DOHH2 (cell line): ENCODE data around the gene TMEM39B.

Experiments used
- H3F3A ChIP-seq: fragments of 200-600 bp; sonication (generic), shearing (Covaris generic); 2 replicates; pipeline ENCODE4 v1.6.0; 2016; ENCODE audit warnings: antibody characterized with exemption, mild to moderate bottlenecking; ENCODE audit not compliant: control insufficient read depth, insufficient read depth
- H3K27ac ChIP-seq: fragments of 200-600 bp; sonication (generic); 2 replicates; pipeline ENCODE4 v1.5.1; 2014; ENCODE audit warnings: low read depth, mild to moderate bottlenecking, low read length, moderate library complexity
- H3K27me3 ChIP-seq: fragments of 200-600 bp; sonication (generic); 2 replicates; pipeline ENCODE4 v1.6.1; 2014; ENCODE audit warnings: mild to moderate bottlenecking, low read length, mixed read lengths; ENCODE audit not compliant: control insufficient read depth
- H3K36me3 ChIP-seq: fragments of 200-600 bp; sonication (generic); 2 replicates; pipeline ENCODE4 v1.6.1; 2014; ENCODE audit warnings: mild to moderate bottlenecking, low read length, moderate library complexity, mixed read lengths; ENCODE audit not compliant: control insufficient read depth
- H3K4me1 ChIP-seq: fragments of 200-600 bp; sonication (generic); 2 replicates; pipeline ENCODE4 v1.6.1; 2014; ENCODE audit warnings: mild to moderate bottlenecking, low read length, mixed read lengths; ENCODE audit not compliant: control insufficient read depth
- H3K4me2 ChIP-seq: fragments of 200-600 bp; sonication (generic); 2 replicates; pipeline ENCODE4 v1.6.0; 2014; ENCODE audit warnings: mild to moderate bottlenecking, low read length, moderate library complexity
- H3K4me3 ChIP-seq: fragments of 200-600 bp; sonication (generic); 2 replicates; pipeline ENCODE4 v1.5.1; 2014; ENCODE audit warnings: mild to moderate bottlenecking, low read length, mixed read lengths
- H3K79me2 ChIP-seq: fragments of 200-600 bp; sonication (generic); 2 replicates; pipeline ENCODE4 v1.6.1; 2014; ENCODE audit warnings: mild to moderate bottlenecking, low read length, mixed read lengths; ENCODE audit not compliant: control insufficient read depth
- H3K9me2 ChIP-seq: fragments of 200-600 bp; sonication (generic); replicated peaks from 2 replicates; pipeline ENCODE4 v1.6.1; 2014; ENCODE audit warnings: mild to moderate bottlenecking, low read length, mixed read lengths; ENCODE audit not compliant: control insufficient read depth
- H3K9me3 ChIP-seq: fragments of 200-600 bp; sonication (generic); 2 replicates; pipeline ENCODE4 v1.6.1; 2014; ENCODE audit warnings: antibody characterized with exemption, low read length, mixed read lengths; ENCODE audit not compliant: control insufficient read depth, insufficient read depth
- H4K20me1 ChIP-seq: fragments of 200-600 bp; sonication (generic); 2 replicates; pipeline ENCODE4 v1.6.0; 2014; ENCODE audit warnings: low read depth, mild to moderate bottlenecking, antibody characterized with exemption, low read length, moderate library complexity; ENCODE audit not compliant: control insufficient read depth, insufficient read depth
- EZH2phosphoT487 ChIP-seq: fragments of 200-600 bp; sonication (generic); IDR thresholded peaks from 2 replicates; pipeline ENCODE4 v1.6.1; 2017; ENCODE audit warnings: borderline replicate concordance, mild to moderate bottlenecking, antibody characterized with exemption, low read length, moderate library complexity, mixed read lengths
- TF ChIP-seq, protein P1 (sequence below): fragments of 200-600 bp; sonication (generic); IDR thresholded peaks from one replicate; pipeline ENCODE4 v1.5.1; 2014; ENCODE audit warnings: antibody characterized with exemption, mild to moderate bottlenecking, low read depth, low read length; ENCODE audit not compliant: poor library complexity, severe bottlenecking

Gene TMEM39B

DNA sequence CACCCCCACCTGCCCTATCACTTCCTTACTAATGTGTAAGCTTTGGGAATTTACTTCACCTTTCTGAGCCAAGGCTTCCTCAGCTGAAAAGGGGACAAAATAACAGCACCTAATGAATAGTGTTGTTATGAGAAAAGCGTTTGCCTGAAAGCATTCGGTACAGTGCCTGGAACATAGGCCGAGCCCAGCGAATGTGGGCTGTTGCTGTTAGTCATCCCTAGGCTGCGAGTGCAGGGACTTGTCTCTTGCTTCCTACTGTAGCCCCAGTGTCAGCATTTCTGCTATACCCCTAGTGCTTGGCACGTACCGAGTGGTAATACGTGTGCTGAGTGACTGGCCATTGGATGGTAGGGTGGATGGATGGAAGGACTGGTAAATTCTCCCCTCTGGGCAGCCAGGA, 18.4 kb downstream of the TMEM39B start:
- no peak for TF ChIP-seq EZH2phosphoT487
- TF ChIP-seq, protein P1, sequence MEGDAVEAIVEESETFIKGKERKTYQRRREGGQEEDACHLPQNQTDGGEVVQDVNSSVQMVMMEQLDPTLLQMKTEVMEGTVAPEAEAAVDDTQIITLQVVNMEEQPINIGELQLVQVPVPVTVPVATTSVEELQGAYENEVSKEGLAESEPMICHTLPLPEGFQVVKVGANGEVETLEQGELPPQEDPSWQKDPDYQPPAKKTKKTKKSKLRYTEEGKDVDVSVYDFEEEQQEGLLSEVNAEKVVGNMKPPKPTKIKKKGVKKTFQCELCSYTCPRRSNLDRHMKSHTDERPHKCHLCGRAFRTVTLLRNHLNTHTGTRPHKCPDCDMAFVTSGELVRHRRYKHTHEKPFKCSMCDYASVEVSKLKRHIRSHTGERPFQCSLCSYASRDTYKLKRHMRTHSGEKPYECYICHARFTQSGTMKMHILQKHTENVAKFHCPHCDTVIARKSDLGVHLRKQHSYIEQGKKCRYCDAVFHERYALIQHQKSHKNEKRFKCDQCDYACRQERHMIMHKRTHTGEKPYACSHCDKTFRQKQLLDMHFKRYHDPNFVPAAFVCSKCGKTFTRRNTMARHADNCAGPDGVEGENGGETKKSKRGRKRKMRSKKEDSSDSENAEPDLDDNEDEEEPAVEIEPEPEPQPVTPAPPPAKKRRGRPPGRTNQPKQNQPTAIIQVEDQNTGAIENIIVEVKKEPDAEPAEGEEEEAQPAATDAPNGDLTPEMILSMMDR = no peak
- H3K4me1 ChIP-seq = no peaks in the 10 kb centered on the region
- no peak overlapping the region for H3K4me2 ChIP-seq
- peaks cover 49% of the 10 kb centered on the region for H3K36me3 ChIP-seq
- no peaks in the 10 kb centered on the region; the same call in 1 of the 2 replicates for H4K20me1 ChIP-seq
- no peaks in the 10 kb centered on the region for H3K9me2 ChIP-seq
- H3K27me3 ChIP-seq = no peaks in the 10 kb centered on the region
- no peak overlapping the region for H3K27ac ChIP-seq
- no peaks in the 10 kb centered on the region for H3F3A ChIP-seq
- H3K9me3 ChIP-seq = no peaks in the 10 kb centered on the region
- H3K4me3 ChIP-seq = no peak overlapping the region
- H3K79me2 ChIP-seq = no peaks in the 10 kb centered on the region

DNA sequence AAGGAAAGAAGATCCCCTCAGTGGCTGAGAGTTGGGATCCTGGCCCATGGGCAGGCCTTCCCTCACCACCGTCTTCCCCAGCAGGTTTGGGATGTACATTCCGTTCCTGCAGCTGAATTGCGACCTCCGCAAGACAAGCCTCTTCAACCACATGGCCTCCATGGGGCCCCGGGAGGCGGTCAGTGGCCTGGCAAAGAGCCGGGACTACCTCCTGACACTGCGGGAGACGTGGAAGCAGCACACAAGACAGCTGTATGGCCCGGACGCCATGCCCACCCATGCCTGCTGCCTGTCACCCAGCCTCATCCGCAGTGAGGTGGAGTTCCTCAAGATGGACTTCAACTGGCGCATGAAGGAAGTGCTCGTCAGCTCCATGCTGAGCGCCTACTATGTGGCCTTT, 18.9 kb downstream of the TMEM39B start:
- H3K27me3 ChIP-seq = no peaks in the 10 kb centered on the region
- no peaks in the 10 kb centered on the region; the same call in 1 of the 2 replicates for H4K20me1 ChIP-seq
- no peak overlapping the region for H3K4me3 ChIP-seq
- no peaks in the 10 kb centered on the region for H3K79me2 ChIP-seq
- H3F3A ChIP-seq = no peaks in the 10 kb centered on the region
- no peaks in the 10 kb centered on the region for H3K9me3 ChIP-seq
- TF ChIP-seq, protein P1 = no peak
- TF ChIP-seq EZH2phosphoT487 = no peak
- peaks cover 49% of the 10 kb centered on the region for H3K36me3 ChIP-seq
- H3K27ac ChIP-seq = no peak overlapping the region
- H3K4me1 ChIP-seq = no peaks in the 10 kb centered on the region
- no peaks in the 10 kb centered on the region for H3K9me2 ChIP-seq
- no peak overlapping the region for H3K4me2 ChIP-seq

DNA sequence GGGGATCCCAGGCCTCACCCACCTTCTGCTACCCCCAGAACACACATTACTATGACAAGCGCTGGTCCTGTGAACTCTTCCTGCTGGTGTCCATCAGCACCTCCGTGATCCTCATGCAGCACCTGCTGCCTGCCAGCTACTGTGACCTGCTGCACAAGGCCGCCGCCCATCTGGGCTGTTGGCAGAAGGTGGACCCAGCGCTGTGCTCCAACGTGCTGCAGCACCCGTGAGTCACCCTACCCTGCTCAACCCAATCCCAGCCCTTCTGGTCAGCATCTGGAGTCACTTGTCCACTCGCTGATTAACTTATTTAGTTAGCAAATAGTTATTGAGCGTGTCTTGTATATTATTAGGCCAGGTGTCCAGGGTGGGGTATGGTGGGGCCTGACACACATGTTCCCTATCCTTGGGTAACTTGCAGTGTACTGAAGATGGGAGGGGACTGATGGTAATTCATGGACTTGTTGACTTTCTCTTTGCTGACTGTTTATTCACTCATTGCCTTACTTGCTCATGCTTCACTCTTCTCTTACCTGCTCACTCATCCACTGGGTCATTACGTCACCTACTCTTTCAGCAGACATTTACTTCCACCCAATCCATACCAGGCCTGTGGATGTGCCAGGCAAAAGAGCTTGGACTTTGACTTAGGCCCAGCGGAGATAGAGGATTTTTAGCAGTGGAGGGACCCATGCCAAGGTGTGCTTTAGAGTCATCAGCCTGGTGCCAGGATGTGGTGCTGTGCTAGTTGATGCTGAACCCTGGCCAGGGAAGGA, 22.2 kb downstream of the TMEM39B start:
- Histone ChIP-seq H3K36me3 (peaks cover 49% of the 10 kb centered on the region), H3K27me3 (no peaks in the 10 kb centered on the region), H3K79me2 (no peaks in the 10 kb centered on the region), H3K9me2 (no peaks in the 10 kb centered on the region), H3K4me1 (no peaks in the 10 kb centered on the region), H3K27ac (no peak overlapping the region), H3K4me2 (no peak overlapping the region), H4K20me1 (no peaks in the 10 kb centered on the region), H3K9me3 (no peaks in the 10 kb centered on the region), H3F3A (no peaks in the 10 kb centered on the region), H3K4me3 (no peak overlapping the region)
- TF ChIP-seq, protein P1 = no peak
- TF ChIP-seq EZH2phosphoT487 = no peak
